Measurements from ENCODE around the gene EIF3K.

The EIF3K gene

GRCh38 chr19:38685666-38686529, 66.9 kb downstream of the EIF3K start:
- Histone ChIP-seq H3K79me2 (ENCODE audit: insufficient read depth, low read length) (peaks cover 97% of the 10 kb centered on the region), H3K9me3 (ENCODE audit: insufficient read depth, low read length, severe bottlenecking) (no peaks in the 10 kb centered on the region), H3K4me1 (ENCODE audit: insufficient read depth, low read length) (peaks cover 10% of the 10 kb centered on the region), H3K27me3 (ENCODE audit: insufficient read depth, low read length, poor library complexity) (no peaks in the 10 kb centered on the region), H3K4me3 (ENCODE audit: low read depth in 1 of 2, low read length in 2 of 2) (no peak overlapping the region), H3K27ac (ENCODE audit: low read length) (no peak overlapping the region), H3K9ac (ENCODE audit: low read depth, low read length) (no peak overlapping the region), H3K36me3 (ENCODE audit: insufficient read depth, low read length) (peaks cover 9% of the 10 kb centered on the region), H2AFZ (ENCODE audit: low read depth, low read length) (no peak overlapping the region), H3K4me2 (ENCODE audit: insufficient read depth, low read length) (no peak overlapping the region), H4K20me1 (ENCODE audit: insufficient read depth, low read length) (peaks cover 75% of the 10 kb centered on the region)
- DNase-seq (no peak), ATAC-seq (ENCODE audit: insufficient read depth, low read depth) (no peak)
- TF ChIP-seq CTCF (IDR thresholded peaks at IDR 0.05; ENCODE audit: borderline replicate concordance, extremely low read depth, low read length, poor library complexity, severe bottlenecking) (peak; percentile 30), EZH2 (IDR thresholded peaks at IDR 0.05; ENCODE audit: borderline replicate concordance, low read depth, low read length, severe bottlenecking) (no peak)

GRCh38 chr19:38686530-38686888, 67.5 kb downstream of the EIF3K start:
- H4K20me1 ChIP-seq (ENCODE audit: insufficient read depth, low read length), result peaks cover 70% of the 10 kb centered on the region
- no peak overlapping the region for H3K27ac ChIP-seq (ENCODE audit: low read length)
- no peak overlapping the region for H2AFZ ChIP-seq (ENCODE audit: low read depth, low read length)
- no peak overlapping the region for H3K9ac ChIP-seq (ENCODE audit: low read depth, low read length)
- no peaks in the 10 kb centered on the region for H3K27me3 ChIP-seq (ENCODE audit: insufficient read depth, low read length, poor library complexity)
- H3K79me2 ChIP-seq (ENCODE audit: insufficient read depth, low read length), result peaks cover 96% of the 10 kb centered on the region
- ATAC-seq (ENCODE audit: insufficient read depth, low read depth) (peak; percentile 37; the same call in 1 of the 3 replicates), DNase-seq (no peak)
- H3K4me1 ChIP-seq (ENCODE audit: insufficient read depth, low read length), result peaks cover 4% of the 10 kb centered on the region
- no peak overlapping the region for H3K4me3 ChIP-seq (ENCODE audit: low read depth in 1 of 2, low read length in 2 of 2)
- H3K9me3 ChIP-seq (ENCODE audit: insufficient read depth, low read length, severe bottlenecking), result no peaks in the 10 kb centered on the region
- TF ChIP-seq CTCF (IDR thresholded peaks at IDR 0.05; ENCODE audit: borderline replicate concordance, extremely low read depth, low read length, poor library complexity, severe bottlenecking) (no peak), EZH2 (IDR thresholded peaks at IDR 0.05; ENCODE audit: borderline replicate concordance, low read depth, low read length, severe bottlenecking) (no peak)
- H3K36me3 ChIP-seq (ENCODE audit: insufficient read depth, low read length), result peaks cover 7% of the 10 kb centered on the region
- no peak overlapping the region for H3K4me2 ChIP-seq (ENCODE audit: insufficient read depth, low read length)
